Activated naive CD4-positive, alpha-beta T cell treated with anti-CD3 and anti-CD28 coated beads, Interleukin-2, amount 50 U/mL, for 16 hours (primary cell): ENCODE results near the gene FASTKD2.
"Not testable (repeated sequence)": the region's sequence is repeated elsewhere in the genome, so short reads cannot be mapped to it uniquely, and the experiment has no call there.

ENCODE experiments used
- DNase-seq: peaks from one replicate; pipeline ENCODE4 v3.0.0-alpha.2; 2020

The FASTKD2 gene

GRCh38 chr2:206792645-206793044 is 27.2 kb downstream of the FASTKD2 start:
- no peak for DNase-seq

- no peak for DNase-seq
These were observed 32.0 kb downstream of the FASTKD2 start for GRCh38 chr2:206797376-206797775.

GRCh38 chr2:206798000-206798399 is 32.6 kb downstream of the FASTKD2 start:
- no peak for DNase-seq

GRCh38 chr2:206799083-206799482 is 33.7 kb downstream of the FASTKD2 start:
- DNase-seq: no peak

- DNase-seq: peak; percentile 35
These were observed 35.4 kb downstream of the FASTKD2 start for GRCh38 chr2:206800506-206801417.

- no peak for DNase-seq
These were observed 36.2 kb downstream of the FASTKD2 start for GRCh38 chr2:206801418-206802189.

GRCh38 chr2:206802654-206803514 is 37.5 kb downstream of the FASTKD2 start:
- DNase-seq: no peak

GRCh38 chr2:206804326-206804725 is 38.9 kb downstream of the FASTKD2 start:
- no peak for DNase-seq

GRCh38 chr2:206805887-206806607 is 40.6 kb downstream of the FASTKD2 start:
- no peak for DNase-seq

- DNase-seq: not testable (repeated sequence)
These were observed 42.2 kb downstream of the FASTKD2 start for GRCh38 chr2:206807624-206808023.

- DNase-seq: not testable (repeated sequence)
These were observed 47.1 kb downstream of the FASTKD2 start for GRCh38 chr2:206812471-206812870.

GRCh38 chr2:206814498-206814897 is 49.1 kb downstream of the FASTKD2 start:
- no peak for DNase-seq

- DNase-seq: no peak
These were observed 55.4 kb downstream of the FASTKD2 start for GRCh38 chr2:206820807-206821206.

- no peak for DNase-seq
These were observed 57.8 kb downstream of the FASTKD2 start for GRCh38 chr2:206823178-206823577.

- no peak for DNase-seq
These were observed 58.7 kb downstream of the FASTKD2 start for GRCh38 chr2:206824087-206824618.

- no peak for DNase-seq
These were observed 59.6 kb downstream of the FASTKD2 start for GRCh38 chr2:206824993-206825392.

GRCh38 chr2:206831442-206831995 is 66.1 kb downstream of the FASTKD2 start:
- no peak for DNase-seq

GRCh38 chr2:206832873-206833272 is 67.5 kb downstream of the FASTKD2 start:
- DNase-seq: no peak

GRCh38 chr2:206833291-206833690 is 67.9 kb downstream of the FASTKD2 start:
- DNase-seq: no peak

- no peak for DNase-seq
These were observed 71.3 kb downstream of the FASTKD2 start for GRCh38 chr2:206836722-206837121.

GRCh38 chr2:206837775-206838174 is 72.4 kb downstream of the FASTKD2 start:
- DNase-seq: no peak

- no peak for DNase-seq
These were observed 73.3 kb downstream of the FASTKD2 start for GRCh38 chr2:206838690-206839089.
